ENCODE results near the gene FBXO2.

FBXO2 gene

DNA sequence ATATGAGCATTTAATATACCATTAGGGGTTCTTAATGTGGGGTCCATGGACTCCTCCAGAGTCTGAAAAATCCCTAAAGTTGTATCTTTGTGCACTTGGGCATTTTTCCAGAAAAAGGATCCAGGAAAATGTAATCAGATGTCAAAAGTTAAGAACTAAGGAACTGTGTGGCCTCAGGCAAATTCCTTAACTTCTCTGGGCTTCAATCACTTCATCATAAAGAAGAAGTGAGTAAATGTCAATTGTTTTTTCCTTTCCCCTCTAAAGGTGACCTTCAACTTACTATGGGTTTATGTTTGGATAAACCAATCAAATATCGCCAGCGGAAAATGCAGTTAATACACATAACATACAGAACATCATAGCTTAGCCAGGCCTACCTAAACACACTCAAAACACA, 24.2 kb upstream of the FBXO2 start:
- H3K36me3 ChIP-seq (ENCODE audit: insufficient read depth, low read length) = peaks cover 33% of the 10 kb centered on the region; the same call in 1 of the 2 replicates
- TF ChIP-seq, protein P1, sequence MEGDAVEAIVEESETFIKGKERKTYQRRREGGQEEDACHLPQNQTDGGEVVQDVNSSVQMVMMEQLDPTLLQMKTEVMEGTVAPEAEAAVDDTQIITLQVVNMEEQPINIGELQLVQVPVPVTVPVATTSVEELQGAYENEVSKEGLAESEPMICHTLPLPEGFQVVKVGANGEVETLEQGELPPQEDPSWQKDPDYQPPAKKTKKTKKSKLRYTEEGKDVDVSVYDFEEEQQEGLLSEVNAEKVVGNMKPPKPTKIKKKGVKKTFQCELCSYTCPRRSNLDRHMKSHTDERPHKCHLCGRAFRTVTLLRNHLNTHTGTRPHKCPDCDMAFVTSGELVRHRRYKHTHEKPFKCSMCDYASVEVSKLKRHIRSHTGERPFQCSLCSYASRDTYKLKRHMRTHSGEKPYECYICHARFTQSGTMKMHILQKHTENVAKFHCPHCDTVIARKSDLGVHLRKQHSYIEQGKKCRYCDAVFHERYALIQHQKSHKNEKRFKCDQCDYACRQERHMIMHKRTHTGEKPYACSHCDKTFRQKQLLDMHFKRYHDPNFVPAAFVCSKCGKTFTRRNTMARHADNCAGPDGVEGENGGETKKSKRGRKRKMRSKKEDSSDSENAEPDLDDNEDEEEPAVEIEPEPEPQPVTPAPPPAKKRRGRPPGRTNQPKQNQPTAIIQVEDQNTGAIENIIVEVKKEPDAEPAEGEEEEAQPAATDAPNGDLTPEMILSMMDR (conservative IDR thresholded peaks at IDR 0.05; ENCODE audit: low read length) = no peak
- TF ChIP-seq EZH2phosphoT487 (IDR thresholded peaks at IDR 0.05; ENCODE audit: borderline replicate concordance) = no peak
- no peaks in the 10 kb centered on the region for H3K9me2 ChIP-seq (replicated peaks; ENCODE audit: low read depth, low read length)
- H3K4me3 ChIP-seq (ENCODE audit: low read length, poor library complexity, severe bottlenecking) = no peak overlapping the region
- H3K9ac ChIP-seq (ENCODE audit: low read depth, low read length, poor library complexity, severe bottlenecking) = no peak overlapping the region
- no peak overlapping the region for H2AFZ ChIP-seq (ENCODE audit: low read length)
- H3K4me1 ChIP-seq (ENCODE audit: insufficient read depth, low read length, poor library complexity, severe bottlenecking) = peaks cover 26% of the 10 kb centered on the region
- peaks cover 67% of the 10 kb centered on the region for H3K79me2 ChIP-seq (ENCODE audit: insufficient read depth, low read length)
- no peaks in the 10 kb centered on the region for H3K27me3 ChIP-seq (ENCODE audit: insufficient read depth, low read length, poor library complexity, severe bottlenecking)
- H3F3A ChIP-seq (ENCODE audit: low read depth) = no peaks in the 10 kb centered on the region
- H3K4me2 ChIP-seq (ENCODE audit: low read depth, low read length, poor library complexity, severe bottlenecking) = peak overlapping the region; percentile 49
- peaks cover 11% of the 10 kb centered on the region for H4K20me1 ChIP-seq (ENCODE audit: insufficient read depth, low read length, poor library complexity, severe bottlenecking)
- no peaks in the 10 kb centered on the region for H3K9me3 ChIP-seq (ENCODE audit: insufficient read depth, low read depth, low read length)

DNA sequence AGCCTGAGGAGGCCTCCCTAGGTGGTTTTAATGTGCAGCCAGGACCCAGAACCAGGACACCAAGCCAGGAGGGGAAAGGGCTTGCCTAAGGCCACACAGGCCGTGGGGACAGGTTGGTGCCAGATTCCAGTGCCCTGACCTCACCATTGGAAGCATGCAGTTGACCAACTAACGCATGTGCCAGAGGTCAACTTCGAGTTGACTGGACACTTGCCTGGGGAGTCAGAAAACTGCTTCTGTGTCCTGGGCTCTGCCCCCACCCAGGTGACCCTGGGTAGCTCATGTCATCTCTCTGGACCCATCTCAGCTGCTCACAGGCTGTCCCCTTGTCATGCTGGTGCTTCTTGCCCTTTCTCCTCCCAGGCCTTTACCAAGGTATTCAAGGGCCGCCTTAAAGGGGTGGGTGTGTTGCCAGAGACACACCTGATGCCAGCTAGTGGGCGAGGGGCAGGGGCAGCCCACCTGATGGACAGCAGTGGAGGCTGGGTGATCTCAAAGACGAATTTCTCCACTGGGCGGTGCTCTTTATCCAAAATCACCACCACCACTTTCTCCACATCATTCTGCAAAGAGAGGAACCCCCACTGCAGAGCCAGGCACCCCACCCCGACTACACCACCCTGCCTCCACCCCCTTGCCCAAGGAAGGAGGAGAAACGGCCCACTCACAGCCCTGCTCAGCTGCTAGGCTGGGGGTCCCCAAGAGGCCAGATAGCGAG, 22.3 kb upstream of the FBXO2 start:
- Histone ChIP-seq H3K36me3 (ENCODE audit: insufficient read depth, low read length) (peaks cover 47% of the 10 kb centered on the region; the same call in 1 of the 2 replicates), H2AFZ (ENCODE audit: low read length) (no peak overlapping the region), H3K4me2 (ENCODE audit: low read depth, low read length, poor library complexity, severe bottlenecking) (peak overlapping the region; percentile 49), H3K4me3 (ENCODE audit: low read length, poor library complexity, severe bottlenecking) (no peak overlapping the region), H4K20me1 (ENCODE audit: insufficient read depth, low read length, poor library complexity, severe bottlenecking) (peaks cover 11% of the 10 kb centered on the region), H3K4me1 (ENCODE audit: insufficient read depth, low read length, poor library complexity, severe bottlenecking) (peaks cover 8% of the 10 kb centered on the region), H3K27me3 (ENCODE audit: insufficient read depth, low read length, poor library complexity, severe bottlenecking) (no peaks in the 10 kb centered on the region), H3K9me3 (ENCODE audit: insufficient read depth, low read depth, low read length) (no peaks in the 10 kb centered on the region), H3K79me2 (ENCODE audit: insufficient read depth, low read length) (peaks cover 52% of the 10 kb centered on the region), H3F3A (ENCODE audit: low read depth) (no peaks in the 10 kb centered on the region), H3K9ac (ENCODE audit: low read depth, low read length, poor library complexity, severe bottlenecking) (no peak overlapping the region), H3K9me2 (replicated peaks; ENCODE audit: low read depth, low read length) (no peaks in the 10 kb centered on the region)
- TF ChIP-seq, protein P1 (conservative IDR thresholded peaks at IDR 0.05; ENCODE audit: low read length) = peak; percentile 39
- TF ChIP-seq EZH2phosphoT487 (IDR thresholded peaks at IDR 0.05; ENCODE audit: borderline replicate concordance) = no peak

GRCh38 chr1:11675325-11675724, 21.1 kb upstream of the FBXO2 start:
- Histone ChIP-seq H3K4me1 (ENCODE audit: insufficient read depth, low read length, poor library complexity, severe bottlenecking) (peaks cover 8% of the 10 kb centered on the region), H3K9me2 (replicated peaks; ENCODE audit: low read depth, low read length) (no peaks in the 10 kb centered on the region), H3K36me3 (ENCODE audit: insufficient read depth, low read length) (peaks cover 47% of the 10 kb centered on the region; the same call in 1 of the 2 replicates), H4K20me1 (ENCODE audit: insufficient read depth, low read length, poor library complexity, severe bottlenecking) (peaks cover 7% of the 10 kb centered on the region), H3F3A (ENCODE audit: low read depth) (no peaks in the 10 kb centered on the region), H3K79me2 (ENCODE audit: insufficient read depth, low read length) (peaks cover 47% of the 10 kb centered on the region), H3K9me3 (ENCODE audit: insufficient read depth, low read depth, low read length) (no peaks in the 10 kb centered on the region), H3K4me3 (ENCODE audit: low read length, poor library complexity, severe bottlenecking) (no peak overlapping the region), H3K9ac (ENCODE audit: low read depth, low read length, poor library complexity, severe bottlenecking) (no peak overlapping the region), H3K27me3 (ENCODE audit: insufficient read depth, low read length, poor library complexity, severe bottlenecking) (no peaks in the 10 kb centered on the region), H2AFZ (ENCODE audit: low read length) (no peak overlapping the region), H3K4me2 (ENCODE audit: low read depth, low read length, poor library complexity, severe bottlenecking) (no peak overlapping the region)
- TF ChIP-seq, protein P1 (conservative IDR thresholded peaks at IDR 0.05; ENCODE audit: low read length) = no peak
- TF ChIP-seq EZH2phosphoT487 (IDR thresholded peaks at IDR 0.05; ENCODE audit: borderline replicate concordance) = no peak
